HG03378 (cell line): Measurements from ENCODE around the gene TCEAL3.
A peak's percentile ranks its signal among the peaks of the same experiment; 100 is the strongest.
"Not testable (repeated sequence)": the region's sequence is repeated elsewhere in the genome, so short reads cannot be mapped to it uniquely, and the experiment has no call there.

Experiments used
- ATAC-seq: cut with Tn5 transposase; IDR thresholded peaks from one replicate; pipeline ENCODE4 v1.9.1; 2021; ENCODE audit warnings: mild to moderate bottlenecking, moderate library complexity; ENCODE audit not compliant: unreplicated experiment

Gene TCEAL3, protein sequence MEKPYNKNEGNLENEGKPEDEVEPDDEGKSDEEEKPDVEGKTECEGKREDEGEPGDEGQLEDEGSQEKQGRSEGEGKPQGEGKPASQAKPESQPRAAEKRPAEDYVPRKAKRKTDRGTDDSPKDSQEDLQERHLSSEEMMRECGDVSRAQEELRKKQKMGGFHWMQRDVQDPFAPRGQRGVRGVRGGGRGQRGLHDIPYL

DNA sequence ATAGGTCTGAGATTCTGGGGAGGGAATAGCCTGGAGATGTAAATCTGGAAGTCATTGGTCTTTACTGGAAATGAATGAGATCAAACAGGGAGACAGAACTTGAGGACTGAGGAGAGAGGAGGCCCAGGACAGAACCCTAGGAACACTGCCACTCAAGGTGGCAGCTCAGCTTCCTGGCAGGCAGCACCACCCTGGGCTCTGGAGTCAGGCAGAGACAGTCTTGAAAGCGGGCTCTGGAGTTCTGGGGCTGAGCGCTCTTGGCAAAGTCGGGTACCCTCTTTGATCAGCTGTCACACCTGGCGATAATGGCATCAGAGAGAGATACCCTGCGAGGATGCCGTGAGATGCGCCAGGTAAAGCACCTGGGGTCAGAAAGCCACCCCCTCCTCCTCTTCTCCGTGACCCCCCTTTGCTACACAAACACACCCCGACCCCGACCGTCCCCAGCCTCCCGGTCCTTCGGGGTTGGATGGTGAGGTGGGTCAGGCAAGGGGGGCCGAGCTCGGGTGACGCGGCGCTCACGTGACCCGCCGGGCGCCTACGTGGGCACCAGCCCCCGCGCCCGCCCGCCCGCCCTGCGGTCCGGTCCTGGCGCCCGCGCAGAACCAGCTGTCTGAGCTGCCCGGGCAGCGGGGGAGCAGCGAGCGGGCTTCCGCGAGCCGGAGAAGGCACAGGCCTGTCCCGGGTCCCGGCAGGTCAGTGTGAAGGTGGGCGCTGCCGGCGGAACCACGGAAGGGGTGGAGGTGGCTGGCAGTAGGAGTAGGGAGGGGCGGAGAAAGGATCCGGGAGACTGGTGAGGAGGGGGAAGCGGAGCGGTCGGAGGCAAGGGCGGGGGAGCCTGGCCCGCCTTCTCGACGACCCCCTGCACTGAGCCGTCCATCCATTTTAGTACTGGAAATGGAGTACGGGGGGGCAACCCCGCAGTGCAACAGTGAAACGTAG is at the start of gene TCEAL3:
TCEAL3 (plus strand) TSS at position 600 of the 942 bp plus-strand sequence. CDS start 1,102 bp downstream, outside the sequence.
- no peak for ATAC-seq

DNA sequence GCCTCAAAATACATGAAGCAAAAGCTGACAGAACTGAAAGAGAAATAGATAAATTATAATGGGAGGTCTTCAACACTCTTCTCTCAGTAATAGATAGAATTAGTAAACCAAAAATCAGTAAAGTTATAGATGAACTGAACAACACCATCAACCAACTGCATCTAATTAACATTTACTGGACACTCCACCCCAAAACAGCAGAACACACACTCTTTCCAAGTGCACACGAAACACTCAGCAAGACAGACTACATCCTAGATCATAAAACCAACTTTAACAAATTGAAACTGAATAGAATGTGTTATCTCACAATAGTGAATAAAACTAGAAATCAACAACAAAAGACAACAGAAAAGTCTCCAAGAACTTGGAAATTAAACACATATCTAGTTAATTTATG is 47.5 kb upstream of the TCEAL3 start:
- ATAC-seq = no peak

DNA sequence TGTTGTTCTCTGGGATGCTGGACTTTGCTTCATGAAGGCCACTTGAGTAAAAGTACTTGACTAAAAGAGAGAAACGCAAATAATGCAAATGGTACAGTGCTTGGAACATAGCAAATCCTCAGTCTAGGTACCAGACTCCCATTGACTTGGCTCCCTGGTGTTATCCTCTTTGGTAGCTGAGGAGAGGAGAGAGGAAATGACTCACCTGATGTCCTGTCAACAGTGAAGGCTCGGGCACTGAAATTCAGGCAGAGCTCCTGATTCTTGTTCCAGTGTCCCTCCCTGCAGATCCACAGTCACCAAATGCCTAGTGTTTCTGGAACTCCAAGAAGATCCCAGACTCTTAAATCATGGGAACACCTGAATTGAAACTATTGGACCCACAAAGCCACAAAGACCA is 45.0 kb upstream of the TCEAL3 start:
- ATAC-seq = no peak

DNA sequence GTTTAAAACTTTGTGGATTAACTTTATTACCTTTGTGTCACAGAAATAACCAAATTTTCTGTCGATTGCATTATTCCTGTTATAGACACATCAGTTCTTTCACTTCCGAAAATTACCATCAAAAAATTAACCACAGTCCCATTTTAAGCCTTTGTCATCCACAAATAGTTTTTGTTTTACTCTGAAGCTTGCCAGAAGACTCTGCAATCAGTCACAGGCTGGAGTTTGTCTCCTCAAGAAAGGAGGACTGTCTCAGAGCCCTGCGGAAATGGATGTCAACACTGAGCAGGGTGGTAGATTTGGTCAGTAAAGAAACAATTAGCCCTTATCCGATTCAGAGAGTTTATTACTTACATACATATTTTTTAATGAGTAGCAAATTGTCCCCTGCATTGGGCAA is 42.6 kb upstream of the TCEAL3 start:
- peak; percentile 65 for ATAC-seq

DNA sequence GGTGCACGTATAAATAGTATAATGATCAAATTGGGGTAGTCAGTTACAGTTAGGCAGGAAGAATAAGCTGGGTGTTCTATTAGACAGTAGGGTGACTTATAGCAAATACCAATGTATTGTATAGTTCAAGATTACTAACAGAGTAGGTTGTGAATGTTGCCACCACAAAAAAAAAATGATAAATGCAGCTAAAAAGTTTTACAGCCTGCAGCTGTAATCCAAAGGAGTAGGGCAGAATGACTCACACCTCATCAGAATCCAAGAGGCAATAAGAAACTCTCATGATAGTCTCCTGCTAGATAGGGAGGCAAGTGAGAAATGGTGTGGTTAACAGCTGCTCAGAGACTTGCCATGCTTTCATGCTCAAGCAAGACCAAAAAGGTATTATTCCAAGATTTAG is 42.0 kb upstream of the TCEAL3 start:
- ATAC-seq = peak; percentile 45

DNA sequence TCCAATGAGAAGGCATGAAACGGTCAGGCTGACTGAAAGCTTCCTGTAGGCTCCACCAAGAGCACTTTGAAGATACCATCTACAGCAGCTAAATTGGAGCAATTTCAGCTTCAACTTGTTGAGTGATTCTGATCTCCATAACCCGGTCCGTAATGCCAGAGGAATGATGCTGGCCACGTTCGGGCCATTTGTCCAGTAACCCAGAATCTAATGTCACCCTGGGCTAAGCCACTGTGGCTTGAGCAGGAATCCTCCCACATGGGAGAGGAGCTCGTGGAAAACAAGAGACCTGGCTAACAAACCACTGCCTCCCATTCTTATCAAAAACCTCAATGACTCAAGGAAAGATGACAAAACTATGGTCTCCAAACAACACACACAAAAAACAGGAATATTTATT is 36.6 kb upstream of the TCEAL3 start:
- no peak for ATAC-seq

DNA sequence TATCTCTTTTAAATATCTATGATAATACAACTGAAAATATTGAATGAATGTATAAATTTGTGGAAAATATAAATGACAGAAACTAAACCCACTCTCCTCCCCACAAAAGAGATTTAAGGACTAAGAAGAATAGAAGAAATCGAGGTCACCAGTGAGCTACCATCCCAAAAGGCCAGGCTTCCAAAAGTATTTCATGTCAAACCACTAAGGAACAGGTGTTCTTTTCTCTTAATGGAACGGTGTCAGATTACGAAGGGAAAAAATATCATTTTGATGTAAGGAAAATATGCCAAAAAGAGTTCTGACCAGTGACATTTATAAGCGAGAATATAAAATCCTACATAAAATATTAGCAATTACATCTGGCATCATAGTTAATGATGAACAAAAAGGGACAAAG is 36.0 kb upstream of the TCEAL3 start:
- no peak for ATAC-seq

DNA sequence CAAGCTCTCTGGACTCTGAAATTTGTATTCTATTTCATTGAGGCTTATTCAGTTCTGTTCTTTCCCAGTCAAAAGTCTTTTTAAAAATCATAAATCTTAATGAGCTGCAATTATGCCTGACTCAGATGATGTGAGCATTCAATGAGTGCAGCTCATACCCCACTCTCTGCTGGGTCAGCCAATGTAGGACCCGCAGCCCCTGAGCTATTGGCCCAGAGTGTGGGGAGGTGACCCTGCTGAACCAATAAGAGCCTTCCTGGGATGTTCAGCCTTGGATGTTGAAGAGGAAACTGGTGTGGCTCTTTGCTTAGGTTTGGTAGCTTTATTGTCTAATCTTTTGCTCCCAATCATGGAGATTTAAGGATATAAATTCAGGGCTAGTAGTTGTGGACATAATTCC is 34.6 kb upstream of the TCEAL3 start:
- ATAC-seq = no peak

DNA sequence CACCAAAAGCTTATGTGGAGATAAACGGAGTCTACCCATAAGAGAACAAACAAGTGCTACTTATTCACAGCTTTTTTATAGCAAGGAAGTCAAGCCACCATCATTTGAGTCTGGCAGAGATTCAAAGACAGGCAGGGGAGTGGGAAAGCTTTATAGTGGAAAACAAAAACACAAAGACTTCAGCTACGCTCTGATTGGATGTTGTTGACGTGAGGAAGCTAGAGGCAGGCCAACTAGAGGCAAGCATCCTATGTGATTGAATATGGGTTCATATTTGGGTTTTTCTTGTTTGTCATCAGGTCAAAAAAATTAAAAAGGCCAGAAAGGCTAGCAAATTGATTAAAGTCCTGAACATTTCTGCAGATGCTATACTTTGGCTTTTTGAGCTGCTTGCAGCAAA is 23.2 kb upstream of the TCEAL3 start:
- ATAC-seq = no peak

DNA sequence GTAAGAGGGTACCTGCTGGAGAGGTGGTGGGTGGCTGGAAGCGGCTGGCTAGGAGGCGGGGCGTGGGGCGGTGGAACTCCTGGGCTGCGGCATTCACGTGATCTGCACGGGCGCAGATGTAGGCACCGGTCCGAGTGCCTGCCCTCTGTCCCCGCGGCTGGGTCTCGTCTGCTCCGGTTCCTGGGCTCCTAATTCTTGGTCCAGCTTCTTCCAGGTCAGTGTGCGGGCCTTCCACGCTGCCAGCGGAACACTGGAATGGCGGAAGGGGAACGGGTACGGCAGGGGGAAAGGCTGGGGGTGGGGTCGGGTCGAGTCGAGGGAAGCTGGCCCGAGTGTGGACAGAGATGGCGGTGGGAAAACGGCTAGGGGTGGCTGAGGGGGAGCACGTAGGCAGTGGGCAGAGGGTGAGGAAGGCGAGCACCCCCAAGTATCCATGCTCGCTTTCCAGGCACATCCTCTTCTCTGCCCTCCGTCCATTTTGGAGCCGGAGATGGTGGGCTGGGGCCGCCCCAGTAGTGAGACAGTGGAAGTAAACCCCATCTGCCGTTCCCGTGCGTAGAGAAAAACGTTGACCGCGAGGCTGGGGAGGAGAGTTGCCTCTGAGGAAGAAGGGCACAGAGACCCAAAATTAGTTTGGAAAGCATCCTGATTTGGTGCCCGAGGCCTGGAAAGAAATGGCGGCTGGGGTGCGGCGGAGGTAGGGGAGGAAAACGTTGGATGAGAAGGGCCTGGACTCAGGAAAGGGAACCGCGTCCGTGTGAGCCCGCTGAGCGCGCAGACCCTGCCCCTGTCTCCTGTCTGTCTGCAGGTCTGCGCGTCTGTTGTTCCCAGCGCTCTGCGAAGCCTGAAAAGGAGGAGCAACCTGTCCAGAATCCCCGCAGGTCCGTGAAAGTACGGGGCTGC is 22.1 kb upstream of the TCEAL3 start, which contains the start of gene TCEAL4:
TCEAL4 (plus strand) TSS at position 105 of the 903 bp plus-strand sequence. CDS start 1,161 bp downstream, outside the sequence.
- ATAC-seq = peak; percentile 50

DNA sequence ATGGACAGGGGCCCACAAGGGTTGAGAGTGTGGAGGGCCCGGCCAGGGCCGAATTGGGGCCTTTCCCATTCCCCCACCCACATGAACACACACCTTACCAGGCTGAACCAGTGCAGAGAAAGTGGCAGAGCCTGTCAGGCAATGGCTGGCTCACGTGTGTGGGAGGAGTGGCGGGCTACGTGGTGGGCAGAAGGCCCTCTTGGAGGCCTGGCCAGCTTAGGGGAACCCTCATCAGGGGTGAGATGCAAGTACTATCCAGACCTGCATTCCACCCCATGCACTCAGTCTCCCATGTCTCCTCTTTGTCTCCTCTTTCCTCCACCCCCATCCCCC is 21.5 kb upstream of the TCEAL3 start:
- no peak for ATAC-seq

DNA sequence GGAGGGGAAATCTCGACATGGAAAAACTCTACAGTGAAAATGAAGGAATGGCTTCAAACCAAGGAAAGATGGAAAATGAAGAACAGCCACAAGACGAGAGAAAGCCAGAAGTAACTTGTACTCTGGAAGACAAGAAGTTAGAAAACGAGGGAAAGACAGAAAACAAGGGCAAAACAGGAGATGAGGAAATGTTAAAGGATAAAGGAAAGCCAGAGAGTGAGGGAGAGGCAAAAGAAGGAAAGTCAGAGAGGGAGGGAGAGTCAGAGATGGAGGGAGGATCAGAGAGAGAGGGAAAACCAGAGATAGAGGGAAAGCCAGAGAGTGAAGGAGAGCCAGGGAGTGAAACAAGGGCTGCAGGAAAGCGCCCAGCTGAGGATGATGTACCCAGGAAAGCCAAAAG is 21.1 kb upstream of the TCEAL3 start:
- no peak for ATAC-seq

DNA sequence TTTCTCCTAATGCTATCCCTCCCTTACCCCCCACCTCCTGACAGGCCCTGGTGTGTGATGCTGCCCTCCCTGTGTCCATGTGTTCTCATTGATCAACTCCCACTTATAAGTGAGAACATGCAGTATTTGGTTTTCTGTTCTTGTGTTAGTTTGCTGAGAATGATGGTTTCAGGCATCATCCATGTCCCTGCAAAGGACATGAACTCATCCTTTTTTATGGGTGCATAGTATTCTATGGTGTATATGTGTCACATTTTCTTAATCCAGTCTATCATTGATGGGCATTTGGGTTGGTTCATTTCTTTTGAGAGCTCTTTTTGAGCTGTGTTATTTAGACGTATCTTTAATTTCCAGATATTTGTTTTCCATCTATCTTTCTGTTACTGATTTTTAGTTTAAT is 15.5 kb upstream of the TCEAL3 start:
- not testable (repeated sequence) for ATAC-seq

DNA sequence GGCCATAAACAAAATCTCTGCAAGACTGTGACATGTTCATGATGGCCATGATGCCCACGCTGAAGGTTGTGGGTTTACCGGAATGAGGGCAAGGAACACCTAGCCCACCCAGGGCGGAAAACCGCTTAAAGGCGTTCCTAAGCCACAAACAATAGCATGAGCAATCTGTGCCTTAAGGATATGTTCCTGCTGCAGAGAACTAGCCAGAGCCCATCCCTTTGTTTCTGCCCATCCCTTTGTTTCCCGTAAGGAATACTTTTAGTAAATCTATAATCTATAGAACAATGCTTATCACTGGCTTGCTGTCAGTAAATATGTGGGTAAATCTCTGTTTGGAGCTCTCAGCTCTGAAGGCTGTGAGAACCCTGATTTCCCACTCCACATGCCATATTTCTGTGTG is 12.6 kb upstream of the TCEAL3 start:
- not testable (repeated sequence) for ATAC-seq

DNA sequence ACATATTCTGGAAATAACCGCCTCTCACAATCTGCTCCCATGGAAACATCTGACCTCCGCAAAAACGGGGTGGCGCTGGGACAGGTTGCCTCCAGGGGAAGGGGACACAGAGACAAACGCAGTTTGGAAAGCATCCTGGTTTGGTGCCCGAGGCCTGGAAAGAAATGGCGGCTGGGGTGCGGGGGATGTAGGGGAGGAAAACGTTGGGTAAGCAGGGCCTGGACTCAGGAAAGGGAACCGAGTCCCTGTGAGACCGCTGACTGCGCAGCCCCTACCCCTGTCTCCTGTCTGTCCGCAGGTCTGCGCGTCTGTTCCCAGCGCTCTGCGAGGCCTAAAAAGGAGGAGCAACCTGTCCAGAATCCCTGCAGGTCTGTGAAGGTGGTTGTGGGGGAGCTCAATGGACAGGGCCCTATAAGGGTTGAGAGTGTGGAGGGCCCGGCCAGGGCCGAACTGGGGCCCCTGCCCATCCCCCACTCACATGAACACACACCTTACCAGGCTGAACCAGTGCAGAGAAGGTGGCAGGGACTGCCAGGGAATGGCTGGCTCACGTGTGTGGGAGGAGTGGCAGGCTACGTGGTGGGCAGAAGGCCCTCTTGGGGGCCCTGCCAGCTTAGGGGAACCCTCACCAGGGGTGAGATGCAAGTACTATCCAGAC is 672 bp downstream of the TCEAL3 start:
- no peak for ATAC-seq

DNA sequence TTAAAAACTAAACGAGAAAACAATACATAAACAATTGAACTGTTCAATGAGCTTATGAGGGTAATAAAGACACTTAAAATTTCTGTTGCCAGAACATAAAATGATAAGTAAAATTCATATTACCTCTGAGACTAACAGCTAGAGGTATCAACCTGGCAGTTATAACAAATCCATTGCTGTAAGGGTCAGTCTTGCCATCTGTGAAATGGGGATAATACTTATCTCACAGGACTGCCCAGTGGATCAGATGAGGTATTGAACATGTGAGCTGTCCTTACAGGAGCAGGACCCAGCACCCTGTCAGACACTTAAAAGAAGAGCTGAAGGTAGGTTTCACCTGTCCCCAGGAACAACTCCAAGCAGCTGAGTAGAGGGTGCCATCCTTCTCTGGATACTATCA is 2.5 kb downstream of the TCEAL3 start:
- no peak for ATAC-seq

DNA sequence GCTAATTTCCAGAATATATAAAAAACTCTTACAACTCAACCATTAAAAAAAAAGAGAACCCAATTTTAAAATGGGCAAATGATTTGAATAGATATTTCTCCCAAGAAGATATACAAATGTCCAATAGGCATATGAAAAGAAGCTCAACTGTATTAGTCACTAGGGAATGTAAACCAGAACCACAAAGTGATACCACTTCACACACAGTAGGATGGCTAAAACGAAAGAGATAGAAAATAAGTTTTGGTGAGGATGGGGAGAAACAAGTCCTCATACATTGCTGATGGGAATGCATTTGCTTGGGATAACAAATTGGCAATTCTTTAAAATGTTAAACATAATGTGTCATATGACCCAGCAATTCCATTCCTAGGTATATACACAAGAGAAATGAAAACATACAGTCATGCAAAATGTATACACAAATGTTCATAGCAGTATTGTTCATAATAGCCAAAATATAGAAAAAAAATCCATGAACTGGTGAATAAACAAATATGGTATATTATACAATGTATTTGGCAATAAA is 5.7 kb downstream of the TCEAL3 start:
- no peak for ATAC-seq

DNA sequence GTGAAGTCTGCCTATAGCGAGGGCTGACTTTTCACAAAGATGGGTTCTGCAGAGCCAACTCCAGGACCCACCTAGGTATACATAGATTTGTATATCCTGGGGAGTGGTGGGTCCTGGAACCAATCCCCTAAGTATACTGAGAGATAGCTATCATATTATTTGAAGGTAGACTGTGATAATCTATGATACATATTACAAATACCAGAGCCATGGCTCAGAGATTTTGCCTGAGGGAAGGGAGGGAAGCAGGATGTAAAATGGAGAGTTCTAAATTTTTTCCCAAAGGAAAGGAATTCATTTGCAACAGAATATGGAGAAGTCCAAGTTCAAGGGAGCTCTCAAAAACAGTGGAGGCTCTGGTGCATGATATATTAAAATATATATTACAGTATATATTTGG is 7.2 kb downstream of the TCEAL3 start:
- ATAC-seq = no peak

DNA sequence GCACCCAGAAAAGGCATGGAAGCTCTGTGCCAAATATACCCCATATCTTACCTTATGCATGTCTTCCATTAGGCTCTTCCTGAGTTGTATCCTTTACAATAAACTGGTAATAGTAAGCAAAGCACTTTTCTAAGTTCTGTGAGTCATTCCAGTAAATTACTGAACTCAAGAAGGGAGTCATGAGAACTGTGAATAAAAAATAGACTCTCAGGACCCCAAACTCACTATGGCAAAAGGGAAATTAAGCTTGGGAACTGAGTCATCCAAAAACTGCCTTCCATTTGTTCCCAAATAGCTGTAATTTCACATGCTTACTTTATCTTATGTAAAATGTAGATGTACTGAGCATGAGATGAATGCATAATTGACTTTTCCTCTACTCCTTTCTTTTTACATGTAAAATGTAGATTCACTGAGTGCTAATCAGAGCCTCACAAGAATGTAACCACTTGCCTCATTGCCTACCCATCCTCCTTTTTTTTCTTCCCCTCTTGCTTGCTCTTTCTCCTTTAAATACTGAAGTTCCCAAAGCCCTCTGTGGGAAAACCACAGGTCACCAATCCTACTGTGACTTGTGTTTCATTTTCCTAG is 8.1 kb downstream of the TCEAL3 start:
- no peak for ATAC-seq

DNA sequence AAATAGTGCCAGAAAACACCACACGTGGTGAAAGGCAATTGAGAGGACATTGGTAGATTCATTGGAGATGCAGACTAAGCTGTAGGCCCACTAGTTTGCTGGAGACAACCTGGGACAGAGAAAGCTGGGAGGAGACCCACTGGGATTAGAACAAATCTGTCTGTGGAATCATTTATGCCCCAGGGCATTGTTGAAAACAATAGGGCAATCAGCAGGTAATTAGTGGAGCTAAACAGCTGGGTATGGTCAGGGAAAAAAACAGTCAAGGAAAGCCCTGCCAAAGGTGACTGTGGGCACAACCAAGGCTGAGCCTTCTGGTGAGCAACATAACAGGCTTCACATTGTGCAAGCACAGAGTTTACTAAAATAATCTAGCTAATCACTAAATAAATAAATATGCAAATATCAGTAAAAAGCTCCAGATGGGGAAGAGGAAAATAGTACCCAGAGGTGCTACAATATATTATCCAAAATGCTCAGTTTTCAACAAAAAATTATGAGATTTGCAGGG is 9.0 kb downstream of the TCEAL3 start:
- ATAC-seq = no peak
